Osteoblast (primary cell): ENCODE results near the gene SHFL. TPM values are rescaled to one million over a fixed set of nuclear protein-coding genes. Genes with fewer than 3 reads are reported as not detected.

Experiments
- DNase-seq: peaks from one replicate; pipeline ENCODE4 v3.0.0; 2011; ENCODE audit warnings: low spot score, mixed read lengths; ENCODE audit not compliant: insufficient read length; ENCODE audit errors: missing footprints
- H2AFZ ChIP-seq: 2 replicates; pipeline ENCODE4 v1.6.0; 2011; ENCODE audit warnings: mild to moderate bottlenecking, low read length
- H3K27ac ChIP-seq: 2 replicates; pipeline ENCODE4 v1.5.1; 2011; ENCODE audit warnings: mild to moderate bottlenecking, low read depth, low read length, moderate library complexity
- H3K27me3 ChIP-seq: 2 replicates; pipeline ENCODE4 v1.6.0; 2012; ENCODE audit warnings: mild to moderate bottlenecking, control low read depth, inconsistent platforms, low read length, moderate library complexity; ENCODE audit not compliant: insufficient read depth
- H3K36me3 ChIP-seq: 2 replicates; pipeline ENCODE4 v1.5.1; 2011; ENCODE audit warnings: mild to moderate bottlenecking, low read length, control low read depth, moderate library complexity; ENCODE audit not compliant: insufficient read depth
- H3K4me1 ChIP-seq: 2 replicates; pipeline ENCODE4 v1.5.1; 2011; ENCODE audit warnings: mild to moderate bottlenecking, low read length, control low read depth, moderate library complexity; ENCODE audit not compliant: insufficient read depth
- H3K4me2 ChIP-seq: 2 replicates; pipeline ENCODE4 v1.6.0; 2011; ENCODE audit warnings: mild to moderate bottlenecking, low read length; ENCODE audit not compliant: insufficient read depth
- H3K4me3 ChIP-seq: fragments of 200-600 bp; sonication (generic); 3 replicates; pipeline ENCODE4 v1.5.1; 2012; ENCODE audit warnings: mild to moderate bottlenecking, low read length, inconsistent platforms; ENCODE audit not compliant: insufficient read depth
- H3K79me2 ChIP-seq: 2 replicates; pipeline ENCODE4 v1.6.0; 2012; ENCODE audit warnings: mild to moderate bottlenecking, low read length, control low read depth, inconsistent platforms; ENCODE audit not compliant: insufficient read depth
- H3K9me3 ChIP-seq: 2 replicates; pipeline ENCODE4 v1.5.1; 2011; ENCODE audit warnings: low read depth, low read length, control low read depth
- H4K20me1 ChIP-seq: 2 replicates; pipeline ENCODE4 v1.6.0; 2012; ENCODE audit warnings: mild to moderate bottlenecking, low read length, control low read depth; ENCODE audit not compliant: insufficient read depth
- CTCF ChIP-seq: IDR thresholded peaks from 2 replicates; pipeline ENCODE4 v1.5.1; 2011; ENCODE audit warnings: mild to moderate bottlenecking, low read depth, low read length, moderate library complexity; ENCODE audit errors: extremely low read depth
- total RNA-seq: library from RNA; depleted of rRNA; stranded (reverse); fragments of >200 nt; gene quantifications from 2 replicates; pipeline ENCODE4 v1.2.3, GENCODE V29; 2012

Gene SHFL
- total RNA-seq, 1 donor: 22.4 TPM

- peaks cover 9% of the 10 kb centered on the region for H3K36me3 ChIP-seq
- peak overlapping the region; percentile 87 for H3K4me2 ChIP-seq
- no peaks in the 10 kb centered on the region for H3K27me3 ChIP-seq
- H2AFZ ChIP-seq: no peak overlapping the region
- peaks cover 4% of the 10 kb centered on the region for H4K20me1 ChIP-seq
- peak; percentile 69 for DNase-seq
- peak overlapping the region; percentile 8 for H3K27ac ChIP-seq
- H3K4me1 ChIP-seq: peaks cover 3% of the 10 kb centered on the region
- no peaks in the 10 kb centered on the region for H3K9me3 ChIP-seq
- no peaks in the 10 kb centered on the region for H3K79me2 ChIP-seq
- TF ChIP-seq CTCF: no peak
- peak overlapping the region; percentile 98 for H3K4me3 ChIP-seq
These were observed 1.4 kb downstream of the SHFL start for GRCh38 chr19:10087296-10088061.

GRCh38 chr19:10088949-10089554 is 2.9 kb downstream of the SHFL start:
- H4K20me1 ChIP-seq: peaks cover 4% of the 10 kb centered on the region
- H3K27me3 ChIP-seq: no peaks in the 10 kb centered on the region
- no peaks in the 10 kb centered on the region for H3K79me2 ChIP-seq
- no peak overlapping the region for H3K27ac ChIP-seq
- no peak overlapping the region for H3K4me3 ChIP-seq
- no peak overlapping the region for H2AFZ ChIP-seq
- no peak for TF ChIP-seq CTCF
- H3K36me3 ChIP-seq: peaks cover 9% of the 10 kb centered on the region
- DNase-seq: no peak
- H3K9me3 ChIP-seq: no peaks in the 10 kb centered on the region
- H3K4me2 ChIP-seq: no peak overlapping the region
- H3K4me1 ChIP-seq: peaks cover 3% of the 10 kb centered on the region

- Histone ChIP-seq H3K79me2 (no peaks in the 10 kb centered on the region), H3K4me1 (peaks cover 3% of the 10 kb centered on the region), H3K4me2 (no peak overlapping the region), H3K27me3 (no peaks in the 10 kb centered on the region), H4K20me1 (peaks cover 4% of the 10 kb centered on the region), H2AFZ (no peak overlapping the region), H3K36me3 (peaks cover 9% of the 10 kb centered on the region), H3K9me3 (no peaks in the 10 kb centered on the region), H3K4me3 (no peak overlapping the region), H3K27ac (no peak overlapping the region)
- no peak for TF ChIP-seq CTCF
- DNase-seq: peak; percentile 82
These were observed 3.8 kb downstream of the SHFL start for GRCh38 chr19:10089801-10090375.

- Histone ChIP-seq H2AFZ (no peak overlapping the region), H3K4me3 (no peak overlapping the region), H3K9me3 (no peaks in the 10 kb centered on the region), H3K79me2 (no peaks in the 10 kb centered on the region), H3K36me3 (peaks cover 9% of the 10 kb centered on the region), H3K27me3 (no peaks in the 10 kb centered on the region), H3K27ac (no peak overlapping the region), H4K20me1 (peaks cover 4% of the 10 kb centered on the region), H3K4me2 (no peak overlapping the region), H3K4me1 (peaks cover 5% of the 10 kb centered on the region)
- TF ChIP-seq CTCF: no peak
- no peak for DNase-seq
These were observed 5.2 kb downstream of the SHFL start for GRCh38 chr19:10091370-10091687.
